Measurements from ENCODE around the gene PARP1.

Gene PARP1

GRCh38 chr1:226362891-226363447 is 44.9 kb downstream of the PARP1 start:
- ATAC-seq (replicated peaks; ENCODE audit: extremely low read depth, poor library complexity, severe bottlenecking): no peak
- Mint-ChIP-seq H3K36me3 (ENCODE audit: insufficient read depth) (peaks cover 80% of the 10 kb centered on the region), H3K27me3 (no peaks in the 10 kb centered on the region), H3K4me3 (no peak overlapping the region), H3K9me3 (no peaks in the 10 kb centered on the region), H3K4me1 (no peaks in the 10 kb centered on the region), H3K27ac (ENCODE audit: low read depth) (no peak overlapping the region)
- DNase-seq (ENCODE audit: low spot score in 2 of 2): no peak

GRCh38 chr1:226362361-226362760 is 45.5 kb downstream of the PARP1 start:
- DNase-seq (ENCODE audit: low spot score in 2 of 2) (no peak), ATAC-seq (replicated peaks; ENCODE audit: extremely low read depth, poor library complexity, severe bottlenecking) (no peak)
- Mint-ChIP-seq H3K27ac (ENCODE audit: low read depth) (no peak overlapping the region), H3K27me3 (no peaks in the 10 kb centered on the region), H3K36me3 (ENCODE audit: insufficient read depth) (peaks cover 78% of the 10 kb centered on the region), H3K4me3 (no peak overlapping the region), H3K4me1 (no peaks in the 10 kb centered on the region), H3K9me3 (no peaks in the 10 kb centered on the region)

- ATAC-seq (replicated peaks; ENCODE audit: extremely low read depth, poor library complexity, severe bottlenecking) (no peak), DNase-seq (ENCODE audit: low spot score in 2 of 2) (no peak)
- no peaks in the 10 kb centered on the region for H3K9me3 Mint-ChIP-seq
- no peaks in the 10 kb centered on the region for H3K27me3 Mint-ChIP-seq
- no peaks in the 10 kb centered on the region for H3K4me1 Mint-ChIP-seq
- peaks cover 66% of the 10 kb centered on the region for H3K36me3 Mint-ChIP-seq (ENCODE audit: insufficient read depth)
- no peak overlapping the region for H3K27ac Mint-ChIP-seq (ENCODE audit: low read depth)
- H3K4me3 Mint-ChIP-seq: no peak overlapping the region
Observed at GRCh38 chr1:226360106-226360746, 47.7 kb downstream of the PARP1 start.

GRCh38 chr1:226357416-226357815 is 50.5 kb downstream of the PARP1 start:
- no peaks in the 10 kb centered on the region for H3K27me3 Mint-ChIP-seq
- DNase-seq (ENCODE audit: low spot score in 2 of 2): no peak
- peaks cover 45% of the 10 kb centered on the region for H3K36me3 Mint-ChIP-seq (ENCODE audit: insufficient read depth)
- ATAC-seq (replicated peaks; ENCODE audit: extremely low read depth, poor library complexity, severe bottlenecking): no peak
- H3K27ac Mint-ChIP-seq (ENCODE audit: low read depth): no peak overlapping the region
- H3K4me3 Mint-ChIP-seq: no peak overlapping the region
- H3K4me1 Mint-ChIP-seq: no peaks in the 10 kb centered on the region
- H3K9me3 Mint-ChIP-seq: no peaks in the 10 kb centered on the region

- no peak overlapping the region for H3K27ac Mint-ChIP-seq (ENCODE audit: low read depth)
- no peak overlapping the region for H3K4me3 Mint-ChIP-seq
- H3K36me3 Mint-ChIP-seq (ENCODE audit: insufficient read depth): peaks cover 32% of the 10 kb centered on the region
Observed at GRCh38 chr1:226355669-226356551, 52.0 kb downstream of the PARP1 start.

GRCh38 chr1:226355016-226355415 is 52.9 kb downstream of the PARP1 start:
- Mint-ChIP-seq H3K27ac (ENCODE audit: low read depth) (no peak overlapping the region), H3K36me3 (ENCODE audit: insufficient read depth) (peaks cover 25% of the 10 kb centered on the region), H3K9me3 (no peaks in the 10 kb centered on the region), H3K27me3 (no peaks in the 10 kb centered on the region), H3K4me3 (no peak overlapping the region), H3K4me1 (no peaks in the 10 kb centered on the region)
- ATAC-seq (replicated peaks; ENCODE audit: extremely low read depth, poor library complexity, severe bottlenecking) (no peak), DNase-seq (ENCODE audit: low spot score in 2 of 2) (no peak)

More at GRCh38 chr1:226355669-226356551, 52.0 kb downstream of the PARP1 start:
- ATAC-seq (replicated peaks; ENCODE audit: extremely low read depth, poor library complexity, severe bottlenecking) (no peak), DNase-seq (ENCODE audit: low spot score in 2 of 2) (no peak)
- Mint-ChIP-seq H3K4me1 (no peaks in the 10 kb centered on the region), H3K9me3 (no peaks in the 10 kb centered on the region), H3K27me3 (no peaks in the 10 kb centered on the region)

GRCh38 chr1:226353698-226354525 is 54.0 kb downstream of the PARP1 start:
- H3K27me3 Mint-ChIP-seq: no peaks in the 10 kb centered on the region
- no peaks in the 10 kb centered on the region for H3K4me1 Mint-ChIP-seq
- no peaks in the 10 kb centered on the region for H3K9me3 Mint-ChIP-seq
- peaks cover 15% of the 10 kb centered on the region for H3K36me3 Mint-ChIP-seq (ENCODE audit: insufficient read depth)
- DNase-seq (ENCODE audit: low spot score in 2 of 2) (no peak), ATAC-seq (replicated peaks; ENCODE audit: extremely low read depth, poor library complexity, severe bottlenecking) (no peak)
- no peak overlapping the region for H3K4me3 Mint-ChIP-seq
- no peak overlapping the region for H3K27ac Mint-ChIP-seq (ENCODE audit: low read depth)

GRCh38 chr1:226351709-226352108 is 56.2 kb downstream of the PARP1 start:
- H3K27me3 Mint-ChIP-seq: no peaks in the 10 kb centered on the region
- H3K4me1 Mint-ChIP-seq: no peaks in the 10 kb centered on the region
- no peak overlapping the region for H3K27ac Mint-ChIP-seq (ENCODE audit: low read depth)
- H3K9me3 Mint-ChIP-seq: no peaks in the 10 kb centered on the region
- no peak overlapping the region for H3K4me3 Mint-ChIP-seq
- DNase-seq (ENCODE audit: low spot score in 2 of 2) (no peak), ATAC-seq (replicated peaks; ENCODE audit: extremely low read depth, poor library complexity, severe bottlenecking) (no peak)
- peaks cover 7% of the 10 kb centered on the region for H3K36me3 Mint-ChIP-seq (ENCODE audit: insufficient read depth)

GRCh38 chr1:226350519-226350865 is 57.4 kb downstream of the PARP1 start:
- DNase-seq (ENCODE audit: low spot score in 2 of 2): no peak
- Mint-ChIP-seq H3K36me3 (ENCODE audit: insufficient read depth) (peaks cover 1% of the 10 kb centered on the region), H3K4me3 (no peak overlapping the region), H3K27me3 (no peaks in the 10 kb centered on the region), H3K4me1 (no peaks in the 10 kb centered on the region), H3K9me3 (no peaks in the 10 kb centered on the region), H3K27ac (ENCODE audit: low read depth) (no peak overlapping the region)
- ATAC-seq (replicated peaks; ENCODE audit: extremely low read depth, poor library complexity, severe bottlenecking): no peak

GRCh38 chr1:226349801-226350518 is 57.9 kb downstream of the PARP1 start:
- no peak overlapping the region for H3K27ac Mint-ChIP-seq (ENCODE audit: low read depth)
- H3K9me3 Mint-ChIP-seq: no peaks in the 10 kb centered on the region
- no peak overlapping the region for H3K4me3 Mint-ChIP-seq
- no peaks in the 10 kb centered on the region for H3K27me3 Mint-ChIP-seq
- H3K36me3 Mint-ChIP-seq (ENCODE audit: insufficient read depth): peaks cover 1% of the 10 kb centered on the region
- no peaks in the 10 kb centered on the region for H3K4me1 Mint-ChIP-seq
- DNase-seq (ENCODE audit: low spot score in 2 of 2) (no peak), ATAC-seq (replicated peaks; ENCODE audit: extremely low read depth, poor library complexity, severe bottlenecking) (no peak)

- no peaks in the 10 kb centered on the region for H3K4me1 Mint-ChIP-seq
- ATAC-seq (replicated peaks; ENCODE audit: extremely low read depth, poor library complexity, severe bottlenecking) (no peak), DNase-seq (ENCODE audit: low spot score in 2 of 2) (no peak)
- no peak overlapping the region for H3K27ac Mint-ChIP-seq (ENCODE audit: low read depth)
- H3K4me3 Mint-ChIP-seq: no peak overlapping the region
- H3K36me3 Mint-ChIP-seq (ENCODE audit: insufficient read depth): peaks cover 1% of the 10 kb centered on the region
- H3K9me3 Mint-ChIP-seq: no peaks in the 10 kb centered on the region
- H3K27me3 Mint-ChIP-seq: no peaks in the 10 kb centered on the region
Observed at GRCh38 chr1:226349081-226349480, 58.8 kb downstream of the PARP1 start.

Data from central memory CD8-positive, alpha-beta T cell (primary cell).